NCI-H2227 (cell line): ENCODE results near the gene FAM219A.
"Not testable (repeated sequence)": the region's sequence is repeated elsewhere in the genome, so short reads cannot be mapped to it uniquely, and the experiment has no call there.

ENCODE experiments used
- DNase-seq: peaks from one replicate; lab custom pipeline; 2025; ENCODE audit not compliant: unreplicated experiment; lab: John Stamatoyannopoulos, UW

FAM219A gene

GRCh38 chr9:34484678-34485077 is 26.3 kb upstream of the FAM219A start:
- no peak for DNase-seq

DNA sequence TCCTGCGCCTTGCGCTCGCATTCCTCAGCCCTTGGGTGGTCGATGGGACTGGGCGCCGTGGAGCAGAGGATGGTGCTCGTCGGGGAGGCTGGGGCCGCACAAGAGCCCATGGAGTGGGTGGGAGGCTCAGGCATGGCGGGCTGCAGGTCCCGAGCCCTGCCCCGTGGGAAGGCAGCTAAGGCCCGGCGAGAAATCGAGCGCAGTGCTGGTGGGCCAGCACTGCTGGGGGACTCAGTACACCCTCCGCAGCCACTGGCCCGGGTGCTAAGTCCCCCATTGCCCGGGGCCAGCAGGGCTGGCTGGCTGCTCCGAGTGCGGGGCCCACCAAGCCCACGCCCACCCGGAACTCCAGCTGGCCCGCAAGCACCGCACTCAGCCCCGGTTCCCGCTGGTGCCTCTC is 24.4 kb upstream of the FAM219A start:
- DNase-seq, result not testable (repeated sequence)

- DNase-seq, result not testable (repeated sequence)
These were observed 23.2 kb upstream of the FAM219A start for GRCh38 chr9:34481620-34482019.

DNA sequence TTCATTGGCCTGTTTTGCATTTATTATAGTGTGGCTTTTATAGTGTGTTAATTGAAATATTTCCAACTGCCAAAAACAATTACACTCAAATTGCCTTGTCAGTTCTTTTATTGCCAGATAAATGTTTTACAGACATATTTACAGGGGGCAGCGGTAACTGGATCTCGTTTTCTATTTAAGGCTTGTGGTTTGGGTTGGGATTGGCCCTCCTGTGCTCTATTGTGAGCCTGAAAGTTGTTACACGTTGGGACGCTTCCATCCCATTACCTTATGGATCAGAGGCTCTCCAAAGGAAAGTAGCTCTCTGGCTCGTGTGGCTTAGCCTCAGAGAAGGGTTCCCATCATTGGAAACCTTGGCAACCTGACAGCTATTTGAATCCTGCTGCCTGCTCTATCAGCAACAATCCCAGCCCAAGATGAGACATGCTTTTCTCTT is 21.1 kb upstream of the FAM219A start:
- no peak for DNase-seq

DNA sequence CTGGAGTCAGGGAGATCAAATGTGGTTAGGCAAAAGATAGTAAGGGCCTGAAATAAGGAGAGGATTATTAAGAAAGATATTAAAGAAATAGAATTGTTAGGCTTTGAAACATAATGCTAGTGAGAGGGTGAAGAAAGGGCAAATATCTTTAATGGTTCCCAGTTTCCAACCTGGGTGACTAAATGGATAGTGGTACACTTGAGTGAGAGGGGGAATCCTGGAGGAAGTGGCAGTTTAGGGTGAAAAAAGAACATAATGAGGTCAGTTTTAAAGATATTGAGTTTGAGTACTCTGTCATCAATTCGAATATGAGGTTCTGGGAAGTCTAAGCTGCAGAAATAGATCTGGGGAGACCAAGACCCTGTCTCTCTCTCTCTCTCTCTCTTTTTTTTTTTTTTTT is 19.2 kb upstream of the FAM219A start:
- DNase-seq, result no peak

DNA sequence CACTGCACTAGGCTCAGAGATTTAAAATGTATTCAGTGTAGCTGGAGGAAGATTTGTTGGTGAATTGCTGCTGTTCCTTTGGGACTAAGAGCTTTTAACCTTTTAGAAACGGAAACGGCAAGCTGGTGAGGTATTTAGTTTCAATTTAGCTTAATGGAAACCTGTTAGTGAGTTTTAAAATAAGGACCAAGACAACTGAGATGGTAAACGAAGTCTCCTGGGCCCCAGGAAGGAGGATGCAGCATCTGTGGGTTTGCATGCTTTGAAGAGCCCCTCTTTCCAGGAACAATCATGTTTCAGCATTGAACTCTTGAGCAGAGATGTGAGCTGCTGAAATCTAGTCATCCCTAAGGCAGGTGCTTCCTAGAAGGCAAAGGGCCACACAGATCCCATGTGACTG is 16.7 kb upstream of the FAM219A start:
- DNase-seq, result no peak

DNA sequence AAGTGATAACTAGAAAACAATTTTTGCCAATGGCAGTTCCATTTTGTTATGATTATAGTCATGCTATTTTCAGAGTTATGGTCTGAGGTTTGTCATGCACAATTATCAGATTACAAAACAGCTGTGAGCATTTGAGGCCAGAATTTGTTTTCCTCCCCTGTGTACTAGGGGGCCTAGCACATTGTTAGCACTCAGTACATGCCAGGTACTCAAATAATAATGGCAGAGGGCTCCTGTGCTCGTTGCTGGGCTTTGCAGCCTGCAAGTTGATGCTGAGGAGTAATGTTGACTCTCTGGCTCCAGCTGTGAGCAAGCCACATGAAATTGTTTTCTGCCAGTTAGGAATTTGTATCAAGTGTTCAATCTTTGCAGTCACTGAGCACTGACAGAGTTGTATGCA is 7.1 kb upstream of the FAM219A start:
- no peak for DNase-seq

- no peak for DNase-seq
These were observed 6.2 kb upstream of the FAM219A start for GRCh38 chr9:34464571-34464970.

DNA sequence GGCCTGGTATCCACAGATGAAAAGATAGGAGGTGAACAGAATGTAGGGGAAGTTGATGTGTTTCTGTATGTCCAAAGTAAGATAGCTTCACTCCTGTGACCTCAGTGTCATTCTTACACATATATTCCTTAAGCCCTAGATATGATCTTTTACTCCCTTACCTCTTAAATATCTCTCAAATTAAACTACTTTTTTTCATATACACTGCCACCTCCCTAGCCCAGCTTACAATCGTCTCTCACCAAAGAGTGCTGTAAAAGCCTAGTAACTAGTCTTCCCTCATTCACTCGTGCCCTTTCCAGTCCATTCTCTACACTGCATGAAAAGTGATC is 5.5 kb upstream of the FAM219A start:
- no peak for DNase-seq

DNA sequence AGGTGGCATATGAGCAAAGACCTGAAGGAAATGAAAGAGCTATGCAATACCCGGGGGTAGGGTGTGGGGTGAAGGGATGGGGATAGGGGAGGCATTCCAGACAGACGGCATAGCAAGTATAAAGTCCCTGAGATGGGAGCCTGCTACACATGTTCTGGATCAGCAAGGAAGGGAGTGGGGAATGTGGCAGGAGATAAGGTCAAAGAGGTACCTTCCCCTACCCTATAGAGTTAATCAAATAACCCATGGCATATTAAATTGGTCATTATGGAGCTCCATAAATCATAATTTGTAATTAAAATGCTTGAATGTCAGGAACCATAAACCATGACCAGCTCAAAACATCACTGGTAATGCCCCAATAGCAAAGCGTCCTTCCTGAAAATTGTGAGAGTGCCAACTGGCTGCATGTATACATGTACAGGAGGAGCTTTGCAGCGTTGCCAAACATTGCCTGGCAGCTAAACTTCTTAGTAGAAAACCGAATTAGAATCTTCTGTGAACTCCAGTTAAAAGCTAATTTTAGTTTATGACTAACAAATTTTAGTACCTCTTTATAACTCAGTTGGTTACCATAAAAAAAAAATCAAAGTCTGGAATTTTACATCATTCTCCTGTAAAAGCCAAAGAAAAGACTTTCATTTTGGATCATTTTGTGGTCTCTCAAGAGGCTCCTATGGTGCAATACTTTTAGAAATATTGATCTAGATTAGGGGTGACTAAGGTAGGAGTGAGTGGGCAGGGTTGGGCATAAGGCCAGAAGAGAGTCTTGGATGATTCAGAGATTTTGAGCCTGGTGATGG is 4.9 kb upstream of the FAM219A start:
- DNase-seq, result no peak

DNA sequence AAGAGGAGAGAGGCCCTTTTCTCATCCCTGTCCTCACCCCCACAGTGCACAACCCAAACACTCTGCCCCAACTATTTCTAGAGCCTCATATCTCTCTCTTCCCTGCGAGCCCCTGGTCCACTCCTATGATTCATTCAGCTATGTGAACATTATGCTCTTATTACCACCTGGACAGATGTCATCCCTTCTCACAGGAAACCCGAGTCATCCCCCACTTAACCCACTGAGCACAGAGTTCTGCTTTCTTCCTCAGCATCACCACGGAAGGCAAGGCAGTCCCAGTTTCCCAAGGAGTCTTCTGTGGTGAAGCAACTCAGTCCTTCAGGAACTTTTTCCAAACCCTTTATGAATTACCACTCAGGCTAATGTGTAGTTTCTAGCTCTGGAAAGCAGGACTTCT is 1.6 kb upstream of the FAM219A start:
- no peak for DNase-seq

DNA sequence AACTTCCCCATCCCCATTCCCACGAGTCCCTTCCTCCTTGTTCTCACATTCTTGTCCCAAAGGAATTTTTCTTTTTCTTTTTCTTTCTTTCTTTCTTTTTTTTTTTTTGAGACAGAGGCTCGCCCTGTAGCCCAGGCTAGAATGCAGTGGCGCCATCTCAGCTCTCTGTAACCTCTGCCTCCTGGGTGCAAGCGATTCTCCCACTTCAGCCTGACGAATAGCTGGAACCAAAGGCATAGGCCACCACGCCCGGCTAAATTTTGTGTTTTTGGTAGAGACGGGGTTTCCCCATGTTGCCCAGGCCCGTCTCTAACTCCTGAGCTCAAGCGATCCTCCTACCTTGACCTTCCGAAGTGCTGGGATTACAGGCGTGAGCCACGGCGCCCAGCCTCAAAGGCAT is 986 bp upstream of the FAM219A start:
- DNase-seq, result no peak

DNA sequence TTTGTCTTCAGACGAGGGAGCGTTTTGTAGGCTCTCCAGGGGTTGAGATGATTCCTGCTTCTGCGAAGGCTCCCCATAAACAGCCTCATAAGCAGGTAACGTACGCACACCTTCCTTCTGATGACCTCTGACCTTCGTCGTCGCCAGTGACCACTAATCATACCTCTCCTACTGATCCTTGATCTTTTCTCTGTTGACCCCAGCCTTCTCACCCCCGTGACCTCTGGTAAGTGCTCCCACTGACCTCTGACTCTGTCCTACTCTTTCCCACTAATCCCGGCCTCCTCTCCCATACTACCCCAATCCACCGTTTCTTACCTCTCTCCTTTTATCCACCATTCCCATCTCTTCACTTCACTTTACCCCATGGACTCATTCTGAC is 580 bp upstream of the FAM219A start:
- no peak for DNase-seq

DNA sequence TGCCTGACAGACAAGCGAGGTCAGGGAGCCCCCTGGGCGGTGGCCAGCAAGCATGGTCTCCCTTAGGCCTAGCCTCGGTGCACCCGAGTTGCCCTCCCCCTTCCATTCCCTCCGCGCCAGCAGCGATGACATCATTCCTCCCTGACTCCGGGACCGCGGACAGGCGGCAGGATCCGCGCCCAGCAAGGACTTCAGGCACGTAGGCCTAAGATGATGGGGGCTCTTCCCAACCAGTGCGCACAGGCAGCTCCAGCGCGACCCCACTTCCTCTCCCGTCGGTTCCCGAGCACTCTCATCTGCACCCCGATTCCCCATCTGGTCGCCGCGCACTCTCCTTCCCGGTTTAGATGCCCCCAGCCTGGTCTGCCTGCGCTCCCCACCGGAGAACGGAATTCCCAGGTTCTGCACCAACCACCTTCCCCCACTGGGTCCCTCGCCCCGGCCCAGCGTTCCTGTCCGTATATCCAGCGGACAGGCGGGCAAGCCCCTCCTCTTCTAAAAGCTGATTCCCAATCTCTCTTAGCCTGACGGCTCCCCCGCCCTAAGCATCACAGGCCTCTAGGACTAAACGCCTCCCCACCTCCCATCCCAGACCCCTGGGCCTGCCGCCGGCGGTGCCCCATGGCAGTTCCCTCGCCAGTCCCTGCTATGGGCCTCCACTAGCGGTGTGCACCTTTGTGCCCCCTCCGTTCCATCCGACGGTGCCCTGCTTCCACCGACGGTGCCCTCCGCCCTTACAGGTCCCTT is 931 bp downstream of the FAM219A start:
- peak; percentile 71 for DNase-seq

GRCh38 chr9:34456746-34457145 is 1.6 kb downstream of the FAM219A start:
- no peak for DNase-seq

DNA sequence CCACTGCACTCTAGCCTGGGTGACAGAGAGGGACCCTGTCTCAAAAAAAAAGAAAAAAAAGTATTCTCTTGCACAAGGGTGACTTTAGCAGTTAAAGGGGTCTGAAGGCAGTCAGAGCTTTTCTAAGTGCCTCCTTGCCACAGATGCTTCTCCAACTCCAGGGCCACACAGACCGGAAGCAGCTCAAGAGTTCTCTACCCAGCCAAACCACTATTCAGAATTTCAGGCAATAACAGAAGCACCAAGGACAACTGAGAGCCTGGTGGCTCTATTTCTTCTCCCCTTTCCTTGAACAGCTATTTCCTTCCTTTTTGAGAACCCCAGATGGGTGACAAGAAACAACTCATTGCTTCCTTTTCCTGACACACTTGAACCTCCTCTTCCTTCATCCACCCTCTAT is 2.2 kb downstream of the FAM219A start:
- no peak for DNase-seq

DNA sequence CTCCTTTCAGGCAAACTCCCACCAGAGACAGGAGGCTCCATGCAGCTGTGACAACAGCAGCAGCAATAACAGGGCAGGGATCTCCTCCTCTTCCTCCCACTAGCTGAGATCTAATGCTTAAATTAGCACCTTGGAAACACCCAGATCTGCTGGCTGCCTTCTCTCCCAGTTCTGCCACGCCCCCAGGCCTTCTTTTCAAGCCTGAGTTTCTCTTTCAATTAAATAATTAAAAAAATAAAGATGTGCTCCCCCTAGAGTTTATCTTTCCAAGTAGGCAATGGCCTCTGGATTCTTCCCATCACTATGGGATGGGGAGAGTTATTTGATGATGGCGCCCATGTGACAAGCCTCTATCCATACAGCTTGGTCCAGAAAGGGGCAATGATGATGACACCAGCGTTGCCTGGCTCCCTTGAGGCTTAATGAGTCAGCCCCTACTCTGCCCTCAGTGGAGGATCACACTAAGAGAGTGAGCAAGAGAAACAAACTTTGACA is 3.8 kb downstream of the FAM219A start:
- DNase-seq, result peak; percentile 59

DNA sequence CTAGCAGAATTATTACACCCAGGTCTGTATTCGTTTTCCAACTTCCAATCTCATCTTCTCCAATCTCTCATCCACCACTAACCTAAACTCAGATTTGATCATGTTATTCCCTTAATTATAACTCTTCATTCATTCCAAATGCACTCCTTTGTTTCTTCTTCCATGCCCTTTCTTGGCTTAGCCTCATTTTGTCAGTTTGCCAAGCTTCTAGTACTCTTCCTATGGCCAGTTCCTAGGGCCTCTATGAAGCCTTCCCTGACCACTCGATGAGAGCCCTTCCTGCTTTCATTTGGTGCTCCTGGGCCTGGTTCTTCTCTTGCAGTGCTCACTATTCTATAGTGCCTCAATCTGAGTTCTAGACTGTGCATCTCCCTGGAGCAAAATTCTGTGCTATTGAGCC is 5.8 kb downstream of the FAM219A start:
- DNase-seq, result no peak

- no peak for DNase-seq
These were observed 6.8 kb downstream of the FAM219A start for GRCh38 chr9:34451545-34451944.

GRCh38 chr9:34451135-34451534 is 7.2 kb downstream of the FAM219A start:
- DNase-seq, result no peak

- DNase-seq, result no peak
These were observed 7.7 kb downstream of the FAM219A start for GRCh38 chr9:34450644-34451043.

GRCh38 chr9:34446951-34447350 is 11.4 kb downstream of the FAM219A start:
- no peak for DNase-seq
